HuH-7 (cell line): Measurements from ENCODE around the gene MARS1.
"Not testable (repeated sequence)": the region's sequence is repeated elsewhere in the genome, so short reads cannot be mapped to it uniquely, and the experiment has no call there.

ENCODE experiments used
- DNase-seq: peaks from one replicate; pipeline ENCODE4 v3.0.0; 2011; ENCODE audit warnings: low spot score

The MARS1 gene

GRCh38 chr12:57487597-57488401 lies at the start of gene MARS1:
MARS1 (plus strand) TSS chr12:57488068; CDS start chr12:57488091, 23 bp downstream.
- DNase-seq = peak; percentile 92

GRCh38 chr12:57438400-57438799 lies 49.5 kb upstream of the MARS1 start:
- no peak for DNase-seq

- DNase-seq = no peak
Observed at GRCh38 chr12:57439762-57440266, 48.1 kb upstream of the MARS1 start.

- not testable (repeated sequence) for DNase-seq
Observed at GRCh38 chr12:57441393-57441792, 46.5 kb upstream of the MARS1 start.

GRCh38 chr12:57441846-57442427 lies 45.9 kb upstream of the MARS1 start:
- no peak for DNase-seq

- not testable (repeated sequence) for DNase-seq
Observed at GRCh38 chr12:57444337-57444736, 43.5 kb upstream of the MARS1 start.

GRCh38 chr12:57444744-57445143 lies 43.1 kb upstream of the MARS1 start:
- no peak for DNase-seq

- DNase-seq = no peak
Observed at GRCh38 chr12:57446292-57446960, 41.4 kb upstream of the MARS1 start.

GRCh38 chr12:57448669-57449068 lies 39.2 kb upstream of the MARS1 start:
- DNase-seq = no peak

GRCh38 chr12:57449375-57449774 lies 38.5 kb upstream of the MARS1 start:
- no peak for DNase-seq

- no peak for DNase-seq
Observed at GRCh38 chr12:57450057-57450456, 37.8 kb upstream of the MARS1 start.

GRCh38 chr12:57451233-57451778 lies 36.6 kb upstream of the MARS1 start:
- peak; percentile 68 for DNase-seq

- no peak for DNase-seq
Observed at GRCh38 chr12:57452181-57452936, 35.5 kb upstream of the MARS1 start.

GRCh38 chr12:57452937-57453509 lies 34.8 kb upstream of the MARS1 start:
- peak; percentile 62 for DNase-seq

- DNase-seq = no peak
Observed at GRCh38 chr12:57454213-57454565, 33.7 kb upstream of the MARS1 start.

- DNase-seq = peak; percentile 78
Observed at GRCh38 chr12:57454566-57455373, 33.1 kb upstream of the MARS1 start, which contains the start of gene INHBE. INHBE (plus strand) TSS chr12:57455307; CDS start chr12:57455537, 230 bp downstream.

- no peak for DNase-seq
Observed at GRCh38 chr12:57455374-57456144, 32.3 kb upstream of the MARS1 start.

GRCh38 chr12:57456145-57456700 lies 31.6 kb upstream of the MARS1 start:
- peak; percentile 75 for DNase-seq

- no peak for DNase-seq
Observed at GRCh38 chr12:57456737-57457490, 31.0 kb upstream of the MARS1 start.
